HG03460 (cell line): ENCODE results near the gene MYOF.
"Not testable (repeated sequence)": the region's sequence is repeated elsewhere in the genome, so short reads cannot be mapped to it uniquely, and the experiment has no call there.

Source experiments
- ATAC-seq: cut with Tn5 transposase; IDR thresholded peaks from one replicate; pipeline ENCODE4 v1.9.1; 2021; ENCODE audit not compliant: unreplicated experiment

MYOF gene

DNA sequence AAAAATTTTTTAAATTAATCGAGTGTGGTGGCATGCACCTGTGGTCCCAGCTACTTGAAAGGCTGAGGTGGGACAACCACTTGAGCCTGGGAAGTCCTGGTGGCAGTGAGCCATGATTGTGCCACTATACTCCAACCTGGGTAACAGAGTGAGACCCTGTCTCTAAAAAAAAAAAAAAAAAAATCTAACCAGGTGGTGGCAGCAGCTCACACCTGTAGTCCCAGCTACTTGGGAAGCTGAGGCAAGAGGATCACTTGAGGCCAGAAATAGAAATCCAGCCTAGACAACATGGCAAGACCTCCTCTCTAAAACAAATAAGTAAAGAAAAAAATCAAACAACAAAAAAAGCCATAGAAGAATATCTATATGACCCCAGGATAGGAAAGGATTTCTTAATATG, 3.6 kb upstream of the MYOF start:
- ATAC-seq = no peak

DNA sequence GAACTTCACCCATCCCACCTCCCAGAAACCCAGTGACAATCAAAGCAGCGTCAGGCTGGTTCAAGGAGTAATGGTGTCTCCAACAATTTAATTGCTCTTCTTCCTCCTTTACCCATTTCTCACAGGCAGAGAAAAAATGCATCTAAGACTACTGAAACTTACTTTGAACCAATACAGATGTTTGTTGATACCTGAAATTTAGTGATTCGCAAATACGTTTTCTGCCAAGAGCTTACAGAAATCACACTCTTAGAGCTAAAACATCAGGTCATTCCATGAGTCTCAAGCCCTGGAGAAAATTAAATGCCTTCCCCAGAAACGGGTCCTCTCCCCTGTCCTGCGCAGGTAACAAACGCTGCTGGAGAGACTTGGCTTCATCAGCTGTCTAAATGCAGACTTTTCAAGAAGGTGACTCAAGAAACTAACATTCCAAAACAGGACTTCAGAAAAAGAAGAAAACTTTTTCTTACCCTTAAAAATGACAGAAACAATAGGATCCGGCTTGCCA, 443 bp downstream of the MYOF start:
- no peak for ATAC-seq

DNA sequence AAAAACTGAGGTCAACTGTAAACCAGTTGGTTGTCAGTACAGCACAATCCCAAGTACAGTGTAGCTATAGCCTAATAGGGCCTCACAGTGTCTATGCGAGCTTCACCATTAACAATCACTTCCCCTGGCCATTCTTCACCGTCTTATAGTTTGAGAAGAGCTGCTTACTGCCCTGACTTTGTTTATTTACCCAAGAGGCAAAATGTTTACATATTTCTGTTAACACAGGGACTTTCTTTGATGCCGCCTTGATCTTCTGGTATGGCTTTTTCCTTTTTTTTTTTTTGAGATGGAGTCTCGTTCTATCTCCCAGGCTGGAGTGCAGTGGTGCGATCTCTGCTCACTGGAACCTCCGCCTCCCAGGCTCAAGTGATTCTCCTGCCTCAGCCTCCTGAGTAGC, 3.3 kb downstream of the MYOF start:
- no peak for ATAC-seq

DNA sequence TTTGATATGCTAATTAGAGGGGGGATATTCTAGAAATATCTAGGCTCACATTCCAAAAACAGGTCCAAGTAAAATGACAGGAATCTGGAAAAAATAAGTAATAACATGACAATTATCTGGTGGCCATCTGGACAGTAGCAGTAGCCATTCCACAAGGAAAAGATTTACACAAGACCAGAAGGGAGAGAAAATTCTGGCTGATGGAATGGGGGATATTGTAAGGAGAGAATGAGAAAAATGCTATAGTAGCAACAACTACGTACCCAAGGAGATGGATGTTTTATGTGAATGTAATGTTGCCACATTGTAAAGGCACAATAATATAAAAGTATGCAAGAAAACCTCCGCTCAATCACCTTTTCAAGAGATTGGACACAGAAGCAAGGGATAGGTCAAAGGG, 5.4 kb downstream of the MYOF start:
- ATAC-seq = no peak

- ATAC-seq = no peak
Observed at GRCh38 chr10:93475871-93476270, 6.3 kb downstream of the MYOF start.

- no peak for ATAC-seq
Observed at GRCh38 chr10:93475227-93475626, 6.9 kb downstream of the MYOF start.

DNA sequence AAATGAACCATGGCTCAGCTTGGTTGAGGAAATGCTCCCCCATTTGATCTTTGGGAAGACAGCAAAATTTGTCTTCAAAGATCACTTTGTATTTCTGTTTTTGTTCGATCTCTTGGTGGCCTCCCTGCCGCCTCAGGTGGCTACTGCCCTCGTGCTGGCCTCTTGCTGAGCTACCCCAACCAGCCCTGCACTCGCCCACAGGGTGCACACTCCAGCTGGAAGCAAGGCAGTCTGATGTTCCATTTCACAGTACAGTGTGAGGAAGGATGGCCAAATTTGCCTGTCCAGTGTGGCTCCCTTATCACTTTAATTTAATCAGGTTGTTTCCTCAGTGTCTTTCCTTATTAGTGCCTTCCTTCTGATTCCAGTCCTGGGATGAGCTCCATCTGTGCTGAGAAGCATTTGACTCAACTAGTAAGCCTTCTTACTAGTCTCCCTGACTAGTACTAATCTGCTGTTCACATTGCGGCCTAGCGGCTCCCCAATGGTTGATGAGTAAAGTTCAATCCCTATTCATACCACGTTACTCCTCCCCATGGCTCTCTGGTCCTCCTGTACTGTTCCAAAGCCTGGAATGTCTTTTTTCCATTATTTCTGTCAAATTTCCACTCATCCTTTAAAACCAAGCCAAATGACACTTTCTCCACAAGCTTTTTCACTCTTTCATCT, 8.2 kb downstream of the MYOF start:
- ATAC-seq = no peak

DNA sequence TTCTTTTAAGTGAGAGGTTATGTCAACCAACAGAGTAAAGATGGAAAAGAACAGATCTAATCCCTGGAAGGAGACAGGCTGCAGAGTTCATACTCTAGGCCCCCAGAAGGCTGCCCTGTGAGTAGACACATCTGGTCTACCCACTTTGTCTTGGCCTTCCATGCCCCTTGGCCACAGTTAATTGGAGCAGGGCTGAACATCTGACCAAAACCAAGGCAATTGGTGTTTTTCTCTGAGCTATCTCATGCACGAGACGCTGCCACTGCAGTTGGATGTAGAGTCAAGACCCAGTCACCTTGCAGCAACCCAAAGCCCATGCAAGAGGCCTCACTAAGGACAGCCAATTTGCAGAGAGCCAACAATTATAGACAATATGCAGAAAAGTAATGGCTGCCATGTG, 9.0 kb downstream of the MYOF start:
- ATAC-seq = no peak

DNA sequence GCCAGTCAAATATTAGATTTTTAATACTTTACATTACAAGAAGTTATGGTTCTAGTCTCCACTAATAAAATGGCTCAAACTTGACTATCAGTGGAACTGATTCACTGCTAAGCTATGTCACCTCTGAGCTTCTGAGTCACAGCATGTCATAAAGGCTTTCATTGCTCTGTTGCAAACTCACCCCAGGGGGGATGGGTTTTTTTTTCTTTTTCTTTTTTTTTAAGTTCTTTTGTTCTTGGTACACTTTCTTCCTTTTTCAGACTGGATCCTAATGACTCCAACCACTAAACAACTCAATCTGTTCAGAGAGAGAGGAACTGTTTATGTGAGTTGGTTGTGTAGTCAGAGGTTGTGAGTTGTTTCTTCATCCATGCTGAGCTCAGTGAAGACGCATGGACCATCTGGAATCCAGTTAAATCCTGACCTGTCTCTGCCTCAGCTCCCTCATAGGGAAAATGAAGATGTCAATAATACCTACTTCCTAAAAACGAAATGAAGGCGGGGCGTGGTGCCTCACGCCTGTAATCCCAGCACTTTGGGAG, 11.0 kb downstream of the MYOF start:
- no peak for ATAC-seq

DNA sequence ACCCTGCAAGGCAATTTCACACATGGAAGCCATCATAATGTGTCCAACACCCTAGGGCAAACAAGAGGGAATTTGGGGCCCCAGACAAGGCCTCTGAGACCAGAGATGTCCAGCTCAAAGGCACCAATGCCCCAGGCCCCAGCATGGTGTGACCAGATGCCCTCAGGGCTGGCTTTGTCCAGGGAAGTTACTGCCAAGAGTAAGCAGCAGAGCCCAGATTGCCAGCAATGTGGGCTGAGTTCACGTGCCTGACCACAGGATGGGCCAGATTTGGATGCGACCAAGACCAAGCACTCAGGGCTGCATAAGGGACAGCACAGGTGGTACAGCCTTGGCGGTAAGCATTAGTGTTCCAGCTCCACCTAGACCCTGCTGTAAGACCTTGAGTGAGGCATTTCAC, 12.7 kb downstream of the MYOF start:
- no peak for ATAC-seq

DNA sequence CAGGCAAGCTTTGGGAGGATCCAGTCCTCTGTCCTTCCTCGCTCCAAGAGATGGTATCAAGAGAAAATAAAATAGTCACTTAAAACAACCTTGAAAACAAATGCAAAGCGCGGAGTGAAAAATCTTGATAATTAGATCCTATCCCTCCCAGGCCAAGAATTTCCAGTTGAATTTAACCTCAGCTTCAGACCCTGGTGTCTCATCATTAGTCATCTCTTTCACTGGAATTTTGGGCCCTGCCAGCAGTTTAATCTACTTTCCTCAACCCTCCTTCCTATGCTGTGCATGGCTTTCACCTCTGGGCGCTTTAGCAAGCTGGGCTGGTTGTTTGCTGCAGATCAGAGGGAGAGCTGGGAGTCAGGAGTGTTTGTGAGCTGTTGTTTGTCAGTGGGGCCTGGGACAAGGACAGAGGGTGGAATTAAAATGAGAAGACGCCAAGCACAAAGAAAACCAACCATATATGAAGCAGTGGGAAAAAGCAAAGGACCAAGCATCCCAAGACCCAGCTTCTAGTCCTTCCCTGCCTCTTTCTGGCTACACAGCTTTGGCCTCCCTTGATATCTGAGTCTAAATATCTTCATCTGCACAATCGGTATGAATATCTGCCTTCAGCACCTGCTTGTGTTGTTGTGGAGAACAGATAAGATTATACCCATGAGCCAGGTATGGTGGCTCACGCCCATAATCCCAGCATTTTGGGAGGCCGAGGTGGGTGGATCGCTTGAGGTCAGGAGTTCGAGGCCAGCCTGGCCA, 13.5 kb downstream of the MYOF start:
- no peak for ATAC-seq

DNA sequence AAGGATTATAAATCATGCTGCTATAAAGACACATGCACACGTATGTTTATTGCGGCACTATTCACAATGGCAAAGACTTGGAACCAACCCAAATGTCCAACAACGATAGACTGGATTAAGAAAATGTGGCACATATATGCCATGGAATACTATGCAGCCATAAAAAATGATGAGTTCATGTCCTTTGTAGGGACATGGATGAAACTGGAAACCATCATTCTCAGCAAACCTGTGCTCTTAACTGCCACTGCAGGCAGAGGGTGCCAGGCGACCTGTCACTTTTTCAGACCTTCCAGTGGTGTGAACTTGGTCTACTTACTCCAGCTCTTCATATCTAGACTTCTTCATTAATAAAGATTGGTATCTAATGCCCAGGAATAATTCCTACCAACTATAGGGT, 14.5 kb downstream of the MYOF start:
- not testable (repeated sequence) for ATAC-seq

DNA sequence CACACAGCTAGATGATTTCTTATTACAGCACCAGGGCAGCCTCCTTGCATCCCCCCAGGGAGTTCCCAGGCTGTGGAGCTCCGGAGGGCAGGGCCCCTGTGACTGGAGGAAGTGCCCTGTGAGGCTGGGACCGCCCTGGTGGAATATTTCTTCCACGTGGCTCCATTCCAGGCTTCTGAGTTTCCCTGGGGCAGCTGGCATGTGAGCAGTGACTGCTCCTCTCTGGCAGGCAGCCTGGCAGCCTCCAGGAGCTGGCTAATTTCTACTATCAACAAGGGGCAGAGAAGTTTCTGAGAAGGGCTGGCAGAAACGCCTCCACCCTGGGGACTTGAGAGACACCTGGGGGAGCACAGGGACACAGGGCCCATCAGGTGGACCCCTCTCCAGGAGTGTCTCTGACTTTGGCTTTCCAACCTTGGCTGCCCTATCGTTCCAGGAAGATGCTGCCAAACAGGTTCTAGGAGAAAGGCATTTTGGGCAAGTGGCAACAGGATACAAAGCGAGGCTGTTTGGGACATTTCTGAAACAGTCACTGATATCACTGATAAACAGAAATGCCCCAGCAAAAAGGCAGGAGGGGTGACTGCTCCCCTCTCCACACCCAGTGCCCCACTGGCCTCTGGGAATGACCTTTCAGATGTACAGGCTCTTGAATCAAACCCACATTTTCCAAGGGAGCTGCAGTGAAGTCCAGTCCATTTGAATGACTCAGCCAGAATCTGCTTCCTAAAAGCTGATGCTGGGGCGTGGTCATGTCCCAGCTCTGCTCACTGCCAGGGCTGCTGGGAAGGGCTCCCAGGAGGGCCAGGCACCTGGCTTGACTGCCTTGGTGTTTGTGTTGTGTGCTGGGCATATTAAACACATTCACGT, 16.1 kb downstream of the MYOF start:
- no peak for ATAC-seq

DNA sequence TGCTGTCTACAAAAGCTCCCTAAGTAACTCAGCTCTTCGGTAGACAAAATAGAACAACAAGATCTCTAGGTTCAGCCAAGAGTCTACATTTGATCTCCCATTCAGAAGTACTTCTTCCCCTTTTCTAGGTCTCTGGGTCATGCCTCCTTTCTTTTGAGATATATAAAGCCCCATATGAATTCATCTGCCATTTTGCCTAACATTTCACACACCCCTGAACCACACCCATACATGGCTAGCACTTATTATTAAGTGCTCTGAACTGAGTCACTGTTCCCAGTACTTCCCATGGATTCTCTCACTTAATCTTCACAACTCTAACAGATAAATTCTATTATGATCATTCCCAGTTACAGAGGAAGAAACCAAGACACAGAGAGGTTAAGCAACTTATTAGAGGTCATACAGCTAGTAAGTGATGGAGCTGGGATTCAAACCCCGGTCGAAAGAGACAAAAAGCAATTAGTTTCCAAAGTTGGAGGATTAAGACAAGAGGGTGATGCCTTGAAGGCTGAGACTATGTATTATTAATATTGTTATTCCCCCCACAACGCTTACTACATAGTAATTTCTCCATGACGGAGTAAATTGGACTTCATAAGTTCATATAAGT, 17.3 kb downstream of the MYOF start:
- ATAC-seq = no peak

- ATAC-seq = no peak
Observed at GRCh38 chr10:93463723-93464476, 18.2 kb downstream of the MYOF start.

- ATAC-seq = no peak
Observed at GRCh38 chr10:93462881-93463280, 19.3 kb downstream of the MYOF start.

DNA sequence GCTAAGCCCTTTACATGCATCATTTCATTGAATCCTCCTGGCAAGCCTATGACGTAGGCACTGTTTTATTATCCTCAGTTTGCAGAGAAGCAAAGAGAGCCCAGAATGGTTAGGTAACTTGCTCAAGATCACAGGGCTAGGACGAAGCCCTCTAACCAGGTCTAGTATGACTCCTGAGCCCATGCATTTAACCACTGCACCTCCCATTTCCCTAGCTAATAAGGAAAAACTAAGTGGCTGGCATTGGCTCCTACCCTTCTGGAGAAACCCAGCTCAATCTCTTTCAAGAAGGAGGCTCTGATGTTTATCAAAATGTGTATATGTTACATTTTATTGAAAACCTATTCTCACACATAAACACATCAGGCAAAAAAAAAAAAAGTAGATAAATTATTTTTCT, 19.8 kb downstream of the MYOF start:
- no peak for ATAC-seq

GRCh38 chr10:93461807-93462178, 20.3 kb downstream of the MYOF start:
- ATAC-seq = no peak

GRCh38 chr10:93461109-93461806, 20.9 kb downstream of the MYOF start:
- ATAC-seq = no peak

DNA sequence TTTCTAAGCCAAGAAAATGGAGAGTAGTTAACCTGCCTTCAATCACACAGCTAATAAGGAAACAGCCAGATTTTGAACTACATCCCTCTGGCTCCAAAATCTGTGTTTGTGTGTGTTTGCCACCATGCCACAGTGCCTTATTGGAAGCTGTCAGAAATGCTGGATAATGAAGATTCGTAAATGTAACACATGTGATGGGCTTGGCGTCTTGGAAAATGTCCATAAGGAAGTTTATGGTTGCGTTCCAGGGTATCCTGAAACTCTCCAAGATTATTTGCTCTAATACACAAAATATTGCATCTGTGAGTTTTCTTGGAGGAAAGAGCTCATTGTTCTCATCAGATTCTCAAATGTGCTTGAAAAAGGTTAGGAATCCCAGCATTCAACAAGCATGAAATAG, 22.7 kb downstream of the MYOF start:
- ATAC-seq = no peak
